HepG2 (cell line): ENCODE measurements around the gene TXNL4A. TPM values are rescaled to one million over a fixed set of nuclear protein-coding genes. Genes with fewer than 3 reads are reported as not detected.

Experiments
- ATAC-seq: fragments of 200-7000 bp; cut with Tn5 transposase; 3 replicates; pipeline ENCODE4 v1.9.1; 2020; ENCODE audit warnings: mild to moderate bottlenecking, moderate library complexity
- BruUV-seq: library from RNA; stranded (reverse); fragments of 400-500 nt; replicated peaks from 2 replicates; lab custom pipeline; 2021; lab: Mats Ljungman, UMichigan
- CTCF ChIA-PET: fragments of 300-600 bp; formaldehyde crosslinking; extraction: SDS; loops from one replicate; lab custom pipeline; 2021; ENCODE audit warnings: low total read pairs, inconsistent platforms, low intra/inter-chr PET ratio; lab: Yijun Ruan, JAX
- POLR2A ChIA-PET: fragments of 350-600 bp; sonication (Branson Sonifier 250); formaldehyde crosslinking; loops from one replicate; lab custom pipeline; 2020; ENCODE audit warnings: antibody characterized with exemption, inconsistent platforms; lab: Yijun Ruan, JAX
- DNase-seq: peaks from one replicate; pipeline ENCODE4 v3.0.0-alpha.2; 2015; ENCODE audit warnings: low spot score
- FAIRE-seq: peaks from 3 replicates; lab custom pipeline; 2011; peaks lifted over from hg19 to GRCh38; lab: Jason Lieb, UNC
- H2AFZ ChIP-seq: one replicate; pipeline ENCODE4 v1.6.1; 2011; ENCODE audit warnings: low read length, inconsistent platforms
- H3K27ac ChIP-seq: fragments of 300-600 bp; 3 replicates; pipeline ENCODE4 v1.8.0; 2011; ENCODE audit warnings: mixed run types, mild to moderate bottlenecking, mixed read lengths, low read length, inconsistent platforms; ENCODE audit not compliant: insufficient read depth; ENCODE audit errors: extremely low read length
- H3K27me3 ChIP-seq, 2 experiments: fragments of 200-600 bp in 1 of 2; 2 replicates in 1 of 2; 3 replicates in 1 of 2; pipeline versions ENCODE4 v1.6.0 to v1.8.0; 2011; ENCODE audit warnings: low read length in 2 of 2, mild to moderate bottlenecking in 2 of 2, moderate library complexity in 2 of 2, inconsistent platforms in 1 of 2; ENCODE audit not compliant: insufficient read depth in 2 of 2, control insufficient read depth in 1 of 2
- H3K36me3 ChIP-seq, 2 experiments: fragments of 200-600 bp in 1 of 2; replicated peaks in 1 of 2; 2 replicates in 1 of 2; 3 replicates in 1 of 2; pipeline versions ENCODE4 v1.5.1 to v1.8.0; 2011; ENCODE audit warnings: low read length in 2 of 2, inconsistent platforms in 1 of 2; ENCODE audit not compliant: insufficient read depth in 2 of 2, control insufficient read depth in 1 of 2
- H3K4me1 ChIP-seq: 2 replicates; pipeline ENCODE4 v1.5.1; 2012; ENCODE audit warnings: low read length, inconsistent platforms; ENCODE audit not compliant: insufficient read depth
- H3K4me2 ChIP-seq: 2 replicates; pipeline ENCODE4 v1.6.0; 2011; ENCODE audit warnings: low read depth, low read length, inconsistent platforms
- H3K4me3 ChIP-seq, 3 experiments: fragments of 200-600 bp in 1 of 3; sonication (generic), shearing (Covaris generic) in 1 of 3; replicated peaks in 1 of 3; 2 replicates each; pipeline ENCODE4 v1.5.1; 2011 to 2016; ENCODE audit warnings: low read length in 3 of 3, inconsistent platforms in 2 of 3, low read depth in 2 of 3, mild to moderate bottlenecking in 2 of 3, control low read depth in 1 of 3, mixed read lengths in 1 of 3; ENCODE audit not compliant: insufficient read depth in 1 of 3
- H3K79me2 ChIP-seq: one replicate; pipeline ENCODE4 v1.6.1; 2011; ENCODE audit warnings: low read length, inconsistent platforms; ENCODE audit not compliant: insufficient read depth
- H3K9ac ChIP-seq: 2 replicates; pipeline ENCODE4 v1.6.0; 2011; ENCODE audit warnings: mild to moderate bottlenecking, low read depth, low read length, inconsistent platforms; ENCODE audit not compliant: insufficient read depth
- H3K9me3 ChIP-seq: 2 replicates; pipeline ENCODE4 v1.5.1; 2012; ENCODE audit warnings: mild to moderate bottlenecking, low read length
- H4K20me1 ChIP-seq: 2 replicates; pipeline ENCODE4 v1.6.0; 2011; ENCODE audit warnings: inconsistent platforms, mild to moderate bottlenecking, low read length, moderate library complexity; ENCODE audit not compliant: insufficient read depth
- ARHGAP35 ChIP-seq: sonication (generic); formaldehyde crosslinking; IDR thresholded peaks from 2 replicates; pipeline ENCODE4 v1.9.0; 2022; ENCODE audit warnings: mild to moderate bottlenecking, inconsistent platforms, moderate library complexity, missing genetic modification reagents, borderline replicate concordance
- DR1 ChIP-seq: sonication (generic); formaldehyde crosslinking; IDR thresholded peaks from 2 replicates; pipeline ENCODE4 v1.8.0; 2021; ENCODE audit warnings: mild to moderate bottlenecking, missing genetic modification reagents, inconsistent platforms
- E2F1 ChIP-seq: sonication (generic); formaldehyde crosslinking; IDR thresholded peaks from 2 replicates; pipeline ENCODE4 v1.5.0; 2020; ENCODE audit warnings: missing genetic modification reagents
- FOXK1 ChIP-seq: sonication (generic); formaldehyde crosslinking; IDR thresholded peaks from 2 replicates; pipeline ENCODE4 v1.4.0; 2020; ENCODE audit warnings: low read depth, missing genetic modification reagents, borderline replicate concordance
- FOXO1 ChIP-seq: sonication (generic); formaldehyde crosslinking; IDR thresholded peaks from 2 replicates; pipeline ENCODE4 v1.4.0; 2020; ENCODE audit warnings: missing genetic modification reagents
- GATA4 ChIP-seq: sonication (generic); IDR thresholded peaks from 2 replicates; pipeline ENCODE4 v1.6.1; 2016; ENCODE audit warnings: antibody characterized with exemption, low read depth, borderline replicate concordance
- GTF2F1 ChIP-seq: fragments of 150-350 bp; IDR thresholded peaks from 2 replicates; pipeline ENCODE4 v1.6.1; 2014; ENCODE audit warnings: low read length
- HDAC6 ChIP-seq: fragments of 200-600 bp; sonication (generic); IDR thresholded peaks from 2 replicates; pipeline ENCODE4 v1.7.0; 2017; ENCODE audit warnings: mild to moderate bottlenecking, antibody characterized with exemption, low read length, low read depth
- HOXA9 ChIP-seq: sonication (generic); formaldehyde crosslinking; IDR thresholded peaks from 2 replicates; pipeline ENCODE4 v1.8.1; 2022; ENCODE audit warnings: missing genetic modification reagents, mild to moderate bottlenecking, moderate library complexity, borderline replicate concordance
- MED8 ChIP-seq: sonication (generic); formaldehyde crosslinking; IDR thresholded peaks from 2 replicates; pipeline ENCODE4 v1.8.1; 2023; ENCODE audit warnings: mild to moderate bottlenecking, missing genetic modification reagents; ENCODE audit not compliant: insufficient replicate concordance
- POLR2A ChIP-seq, 2 experiments: IDR thresholded peaks; 2 replicates each; pipeline ENCODE4 v1.6.1; 2011; ENCODE audit warnings: low read depth in 2 of 2, low read length in 2 of 2, mild to moderate bottlenecking in 1 of 2, moderate library complexity in 1 of 2; ENCODE audit not compliant: insufficient read depth in 1 of 2
- RBAK ChIP-seq: sonication (generic); formaldehyde crosslinking; IDR thresholded peaks from 2 replicates; pipeline ENCODE4 v1.5.1; 2020; ENCODE audit warnings: mild to moderate bottlenecking, missing genetic modification reagents
- RFX1 ChIP-seq: fragments of 450-650 bp; IDR thresholded peaks from 2 replicates; pipeline ENCODE4 v1.6.1; 2017
- SUZ12 ChIP-seq: fragments of 150-350 bp; IDR thresholded peaks from 2 replicates; pipeline ENCODE4 v1.6.1; 2014; ENCODE audit warnings: low read depth, low read length
- ZNF382 ChIP-seq: sonication (generic); formaldehyde crosslinking; IDR thresholded peaks from 2 replicates; pipeline ENCODE4 v1.5.0; 2020; ENCODE audit warnings: missing genetic modification reagents, mild to moderate bottlenecking, borderline replicate concordance
- ZNF777 ChIP-seq: sonication (generic); formaldehyde crosslinking; IDR thresholded peaks from 2 replicates; pipeline ENCODE4 v1.4.0; 2020; ENCODE audit warnings: missing genetic modification reagents
- ZNF782 ChIP-seq: sonication (generic); formaldehyde crosslinking; IDR thresholded peaks from 2 replicates; pipeline ENCODE4 v1.4.0; 2020; ENCODE audit warnings: missing genetic modification reagents, mild to moderate bottlenecking, borderline replicate concordance
- ZNF850 ChIP-seq: sonication (generic); formaldehyde crosslinking; conservative IDR thresholded peaks from 2 replicates; pipeline ENCODE4 v1.9.0; 2021; ENCODE audit warnings: mild to moderate bottlenecking, missing genetic modification reagents
- WGBS: methylation state at CpG from one replicate; pipeline ENCODE4 v1.1.6; 2017; ENCODE audit warnings: low lambda C conversion rate; 5-methylcytosine and 5-hydroxymethylcytosine counted together
- in situ Hi-C: cut with HindIII; loops from 2 replicates; pipeline ENCODE4 v1.10.0; 2017; ENCODE audit warnings: low pct_unique_long_range_greater_than_20kb; ENCODE audit not compliant: extremely low pct_ligation_motif_present
- intact Hi-C: fragments of 100-400 bp; cut with micrococcal nuclease; formaldehyde crosslinking; loops from one replicate; pipeline ENCODE4 v1.10.0; 2022; ENCODE audit not compliant: unreplicated experiment
- polyA plus RNA-seq, 8 experiments: library from polyadenylated mRNA; depleted of rRNA in 3 of 8; stranded (reverse) in 7 of 8; unstranded in 1 of 8; fragments of >200 nt; fragmentation: Illumina TruSeq in 4 of 8; extraction: Trizol in 4 of 8; gene quantifications; 2 replicates each; pipeline versions ENCODE4 v1.2.1 to v1.2.3, GENCODE V29; 2011 to 2016; ENCODE audit warnings: low read depth in 4 of 8, missing spikeins in 1 of 8, mixed read lengths in 1 of 8; ENCODE audit not compliant: insufficient read depth in 1 of 8
- total RNA-seq, 5 experiments: library from RNA; depleted of rRNA; stranded (reverse); fragments of >200 nt; fragmentation: Illumina TruSeq; extraction: Trizol; gene quantifications; 2 replicates each; pipeline ENCODE4 v1.2.3, GENCODE V29; 2016; ENCODE audit warnings: low read depth in 1 of 5

TXNL4A gene
- total and polyA plus RNA-seq, 2 of the 13 experiments (the other 11 are each of a cell fraction or from before 2014, with no cell fraction given) = 172 to 202 TPM

DNA sequence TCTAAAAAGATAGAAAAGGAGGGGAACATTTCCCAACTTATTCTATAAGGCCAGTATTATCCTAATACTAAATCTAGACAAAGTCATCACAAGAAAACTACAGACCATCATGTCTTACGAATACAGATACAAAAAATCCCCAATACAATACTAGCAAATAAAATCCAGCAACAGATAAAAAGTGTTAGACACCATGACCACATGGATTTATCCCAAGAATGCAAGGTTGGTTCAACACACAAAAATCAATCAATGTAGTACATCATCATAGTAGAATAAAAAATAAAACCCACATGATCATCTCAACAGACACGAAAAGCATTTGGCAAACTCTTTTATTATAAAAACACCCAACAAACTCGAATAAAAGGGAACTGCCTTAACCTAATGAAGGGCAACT is 55.5 kb downstream of the TXNL4A start:
- Histone ChIP-seq H3K4me2 (no peak overlapping the region), H3K79me2 (peaks cover 89% of the 10 kb centered on the region), H3K9me3 (peaks cover 11% of the 10 kb centered on the region), H3K36me3 (peaks cover 6 to 21% of the 10 kb centered on the region in 2 experiments), H4K20me1 (peaks cover 28% of the 10 kb centered on the region), H3K4me1 (peaks cover 49% of the 10 kb centered on the region), H3K4me3 (no peak overlapping the region), H2AFZ (no peak overlapping the region), H3K9ac (no peak overlapping the region), H3K27ac (no peak overlapping the region), H3K27me3 (no peaks in the 10 kb centered on the region)
- 87% methylated on average over 3 of the region's 3 CpGs for WGBS
- ChIA-PET CTCF (interaction anchor here (1.1 to 2.8 kb wide), 3 partner anchors 32 to 221 kb away, joined by 3 to 23 read pairs (median 8); partner anchors contain the start of gene HSBP1L1), POLR2A (no interaction called here)
- no peak for FAIRE-seq
- DNase-seq = no peak
- no TSS peak for BruUV-seq
- in situ Hi-C loops (loop anchor here (10.0 kb wide), 1 partner anchor 172 kb away; the partner anchor contains the start of gene ADNP2), intact Hi-C loops (no loop called here)
- TF ChIP-seq ZNF782 (CRISPR knock-in tag) = no peak
- no peak for TF ChIP-seq ZNF777 (CRISPR knock-in tag)
- TF ChIP-seq MED8 (CRISPR knock-in tag) = no peak
- TF ChIP-seq HOXA9 (CRISPR knock-in tag) = no peak
- no peak for TF ChIP-seq POLR2A (IDR thresholded peaks at IDR 0.05; ENCODE audit: insufficient read depth in 1 of 2, low read depth in 2 of 2, low read length in 2 of 2)
- TF ChIP-seq GATA4 = no peak
- TF ChIP-seq RFX1 = no peak
- TF ChIP-seq ZNF382 (CRISPR knock-in tag) = no peak
- ATAC-seq = no peak

GRCh38 chr18:79931475-79931874 is 56.9 kb downstream of the TXNL4A start:
- H3K9ac ChIP-seq = no peak overlapping the region
- H3K79me2 ChIP-seq = peaks cover 87% of the 10 kb centered on the region
- peaks cover 42% of the 10 kb centered on the region for H4K20me1 ChIP-seq
- BruUV-seq = no TSS peak
- ChIA-PET POLR2A (no interaction called here), CTCF (no interaction called here)
- H3K4me3 ChIP-seq = no peak overlapping the region
- H3K27ac ChIP-seq = no peak overlapping the region
- in situ Hi-C loops (loop anchor here (10.0 kb wide), 1 partner anchor 173 kb away; the partner anchor contains the start of gene ADNP2), intact Hi-C loops (no loop called here)
- no peak overlapping the region for H2AFZ ChIP-seq
- ATAC-seq (no peak), DNase-seq (no peak), FAIRE-seq (no peak)
- peaks cover 6 to 27% of the 10 kb centered on the region in 2 experiments for H3K36me3 ChIP-seq
- H3K4me2 ChIP-seq = no peak overlapping the region
- H3K27me3 ChIP-seq = no peaks in the 10 kb centered on the region
- H3K4me1 ChIP-seq = peaks cover 35% of the 10 kb centered on the region
- 98% methylated on average over 2 of the region's 2 CpGs for WGBS
- peaks cover 11% of the 10 kb centered on the region for H3K9me3 ChIP-seq
- TF ChIP-seq HDAC6 (no peak), FOXO1 (CRISPR knock-in tag) (no peak), ZNF850 (no peak), GTF2F1 (no peak), RBAK (CRISPR knock-in tag) (no peak), DR1 (CRISPR knock-in tag) (no peak), SUZ12 (no peak), ARHGAP35 (CRISPR knock-in tag) (no peak), FOXK1 (CRISPR knock-in tag) (no peak), E2F1 (no peak)
